Upper lobe of left lung (tissue), 4 donors: ENCODE results near the gene RHOT1.

ENCODE experiments used
- POLR2A ChIP-seq, 4 donors: fragments of 450-650 bp; IDR thresholded peaks; one replicate each; pipeline ENCODE4 v1.5.1; 2016 to 2017; ENCODE audit warnings: antibody characterized with exemption in 4 of 4, mild to moderate bottlenecking in 2 of 4
- POLR2AphosphoS5 ChIP-seq, 2 donors: sonication (generic); formaldehyde crosslinking; IDR thresholded peaks; one replicate each; pipeline ENCODE4 v1.5.1; 2017; ENCODE audit warnings: antibody characterized with exemption in 2 of 2
- TF ChIP-seq, protein P1 (sequence below), 6 experiments: fragments of 450-650 bp in 4 of 6; fragments of 200-600 bp in 2 of 6; sonication (generic) in 2 of 6; IDR thresholded peaks; one replicate each; pipeline ENCODE4 v1.5.1; 2016 to 2019; ENCODE audit warnings: antibody characterized with exemption in 6 of 6

DNA sequence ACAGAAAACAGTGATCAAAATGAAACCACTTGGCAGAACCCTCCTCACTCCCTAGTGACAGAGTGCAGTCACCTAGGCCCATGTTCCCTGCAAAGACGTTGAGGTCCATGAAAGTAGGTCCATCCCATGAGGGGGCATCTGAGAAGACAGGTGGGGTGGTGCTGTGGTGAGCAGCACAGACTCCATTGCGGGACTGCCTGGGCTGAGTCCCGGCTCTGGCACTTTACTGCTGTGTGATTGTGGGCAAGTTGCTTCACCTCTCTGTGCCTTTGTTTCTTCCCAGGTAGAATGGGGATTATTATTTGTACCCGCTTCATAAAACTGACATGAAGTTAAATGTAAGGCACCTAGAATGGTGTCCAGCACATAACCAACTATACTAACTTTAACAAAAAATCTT is 23.5 kb upstream of the RHOT1 start:
- TF ChIP-seq, protein P1, sequence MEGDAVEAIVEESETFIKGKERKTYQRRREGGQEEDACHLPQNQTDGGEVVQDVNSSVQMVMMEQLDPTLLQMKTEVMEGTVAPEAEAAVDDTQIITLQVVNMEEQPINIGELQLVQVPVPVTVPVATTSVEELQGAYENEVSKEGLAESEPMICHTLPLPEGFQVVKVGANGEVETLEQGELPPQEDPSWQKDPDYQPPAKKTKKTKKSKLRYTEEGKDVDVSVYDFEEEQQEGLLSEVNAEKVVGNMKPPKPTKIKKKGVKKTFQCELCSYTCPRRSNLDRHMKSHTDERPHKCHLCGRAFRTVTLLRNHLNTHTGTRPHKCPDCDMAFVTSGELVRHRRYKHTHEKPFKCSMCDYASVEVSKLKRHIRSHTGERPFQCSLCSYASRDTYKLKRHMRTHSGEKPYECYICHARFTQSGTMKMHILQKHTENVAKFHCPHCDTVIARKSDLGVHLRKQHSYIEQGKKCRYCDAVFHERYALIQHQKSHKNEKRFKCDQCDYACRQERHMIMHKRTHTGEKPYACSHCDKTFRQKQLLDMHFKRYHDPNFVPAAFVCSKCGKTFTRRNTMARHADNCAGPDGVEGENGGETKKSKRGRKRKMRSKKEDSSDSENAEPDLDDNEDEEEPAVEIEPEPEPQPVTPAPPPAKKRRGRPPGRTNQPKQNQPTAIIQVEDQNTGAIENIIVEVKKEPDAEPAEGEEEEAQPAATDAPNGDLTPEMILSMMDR (IDR thresholded peaks at IDR 0.05): no peak
- TF ChIP-seq POLR2AphosphoS5 (IDR thresholded peaks at IDR 0.05) (no peak), POLR2A (IDR thresholded peaks at IDR 0.05) (no peak)
